Lower lobe of right lung (tissue), 2 donors: ENCODE measurements around the gene ST6GALNAC3. TPM values are rescaled to one million over a fixed set of nuclear protein-coding genes. Genes with fewer than 3 reads are reported as not detected.

ENCODE experiments used
- ATAC-seq, 2 donors: fragments of 200-7000 bp; cut with Tn5 transposase; one replicate each; pipeline ENCODE4 v1.9.1; 2020 to 2022; ENCODE audit warnings: mild to moderate bottlenecking in 2 of 2, moderate library complexity in 2 of 2
- DNase-seq: peaks from one replicate; pipeline ENCODE4 v3.0.0-alpha.2; 2020
- H3K27ac ChIP-seq: fragments of 200-600 bp; one replicate; pipeline ENCODE4 v1.8.0; 2022
- H3K27me3 ChIP-seq: fragments of 200-600 bp; one replicate; pipeline ENCODE4 v1.8.0; 2022; ENCODE audit warnings: low read depth
- H3K36me3 ChIP-seq: fragments of 200-600 bp; one replicate; pipeline ENCODE4 v1.8.0; 2022; ENCODE audit warnings: mild to moderate bottlenecking
- H3K4me1 ChIP-seq: fragments of 200-600 bp; one replicate; pipeline ENCODE4 v1.8.0; 2022
- H3K4me3 ChIP-seq: fragments of 200-600 bp; one replicate; pipeline ENCODE4 v1.8.0; 2022; ENCODE audit warnings: mild to moderate bottlenecking
- H3K9me3 ChIP-seq: fragments of 200-600 bp; one replicate; pipeline ENCODE4 v1.8.0; 2022
- CTCF ChIP-seq: fragments of 200-600 bp; IDR thresholded peaks from one replicate; pipeline ENCODE4 v1.8.0; 2022; ENCODE audit warnings: antibody characterized with exemption, mild to moderate bottlenecking
- intact Hi-C: fragments of 100-400 bp; cut with DNase I; formaldehyde crosslinking; loops from one replicate; pipeline ENCODE4 v1.11.0; 2022
- total RNA-seq: library from RNA; stranded (reverse); fragmentation: NEBNext Ultra II Directional; extraction: Animal tissue kit (Norgen Biotek cat#: 25700); gene quantifications from one replicate; pipeline ENCODE4 v1.2.1, GENCODE V29; 2021
- donor health status: DM: no; HTN: yes; CAD: no; lungs with severe emphysema.

The ST6GALNAC3 gene
- total RNA-seq, 1 donor from 2014 or later, result 8.8 TPM

GRCh38 chr1:76593141-76593540 lies 518.6 kb downstream of the ST6GALNAC3 start:
- Histone ChIP-seq H3K4me1 (no peaks in the 10 kb centered on the region), H3K36me3 (no peaks in the 10 kb centered on the region), H3K4me3 (no peak overlapping the region), H3K27ac (no peak overlapping the region), H3K27me3 (no peaks in the 10 kb centered on the region), H3K9me3 (no peaks in the 10 kb centered on the region)
- intact Hi-C loops, result no loop called here
- DNase-seq (no peak), ATAC-seq (no peak)
- TF ChIP-seq CTCF, result no peak

- H3K36me3 ChIP-seq, result no peaks in the 10 kb centered on the region
- H3K4me1 ChIP-seq, result no peaks in the 10 kb centered on the region
- H3K9me3 ChIP-seq, result no peaks in the 10 kb centered on the region
- H3K27ac ChIP-seq, result no peak overlapping the region
- H3K4me3 ChIP-seq, result no peak overlapping the region
- no peak for DNase-seq
- intact Hi-C loops, result no loop called here
- no peak for TF ChIP-seq CTCF
- ATAC-seq, result peak; percentile 81 to 95
- H3K27me3 ChIP-seq, result no peaks in the 10 kb centered on the region
Observed at GRCh38 chr1:76593618-76594017, 519.1 kb downstream of the ST6GALNAC3 start.

GRCh38 chr1:76595024-76595423 lies 520.5 kb downstream of the ST6GALNAC3 start:
- intact Hi-C loops, result no loop called here
- no peak for TF ChIP-seq CTCF
- H3K36me3 ChIP-seq, result no peaks in the 10 kb centered on the region
- no peaks in the 10 kb centered on the region for H3K4me1 ChIP-seq
- ATAC-seq (no peak), DNase-seq (no peak)
- H3K9me3 ChIP-seq, result no peaks in the 10 kb centered on the region
- no peak overlapping the region for H3K4me3 ChIP-seq
- no peaks in the 10 kb centered on the region for H3K27me3 ChIP-seq
- no peak overlapping the region for H3K27ac ChIP-seq

GRCh38 chr1:76601465-76601864 lies 526.9 kb downstream of the ST6GALNAC3 start:
- H3K27ac ChIP-seq, result no peak overlapping the region
- no peaks in the 10 kb centered on the region for H3K4me1 ChIP-seq
- no peaks in the 10 kb centered on the region for H3K36me3 ChIP-seq
- H3K4me3 ChIP-seq, result no peak overlapping the region
- no peak for TF ChIP-seq CTCF
- no peak for ATAC-seq
- intact Hi-C loops, result no loop called here
- DNase-seq, result no peak
- no peaks in the 10 kb centered on the region for H3K27me3 ChIP-seq
- no peaks in the 10 kb centered on the region for H3K9me3 ChIP-seq

- H3K27me3 ChIP-seq, result no peaks in the 10 kb centered on the region
- H3K9me3 ChIP-seq, result no peaks in the 10 kb centered on the region
- H3K4me3 ChIP-seq, result no peak overlapping the region
- no peaks in the 10 kb centered on the region for H3K4me1 ChIP-seq
- ATAC-seq, result no peak
- no peaks in the 10 kb centered on the region for H3K36me3 ChIP-seq
- no peak for DNase-seq
- intact Hi-C loops, result no loop called here
- no peak for TF ChIP-seq CTCF
- H3K27ac ChIP-seq, result no peak overlapping the region
Observed at GRCh38 chr1:76607717-76608116, 533.2 kb downstream of the ST6GALNAC3 start.
